GM21717 (cell line): ENCODE data around the gene SORBS2.
A peak's percentile ranks its signal among the peaks of the same experiment; 100 is the strongest.

ENCODE experiments used
- ATAC-seq: cut with Tn5 transposase; IDR thresholded peaks from one replicate; pipeline ENCODE4 v1.9.1; 2021; ENCODE audit warnings: mild to moderate bottlenecking, moderate library complexity; ENCODE audit not compliant: unreplicated experiment

Gene SORBS2

GRCh38 chr4:185805262-185805802 is 6.7 kb downstream of the SORBS2 start:
- no peak for ATAC-seq

GRCh38 chr4:185803022-185803421 is 9.0 kb downstream of the SORBS2 start:
- no peak for ATAC-seq

GRCh38 chr4:185801471-185801870 is 10.5 kb downstream of the SORBS2 start:
- no peak for ATAC-seq

GRCh38 chr4:185800266-185800945 is 11.6 kb downstream of the SORBS2 start:
- no peak for ATAC-seq

GRCh38 chr4:185799442-185799841 is 12.6 kb downstream of the SORBS2 start:
- no peak for ATAC-seq

- ATAC-seq, result no peak
Observed at GRCh38 chr4:185797596-185798338, 14.2 kb downstream of the SORBS2 start.

GRCh38 chr4:185797018-185797417 is 15.0 kb downstream of the SORBS2 start:
- ATAC-seq, result no peak

- no peak for ATAC-seq
Observed at GRCh38 chr4:185796176-185796575, 15.8 kb downstream of the SORBS2 start.

- ATAC-seq, result no peak
Observed at GRCh38 chr4:185794637-185795036, 17.4 kb downstream of the SORBS2 start.

- ATAC-seq, result no peak
Observed at GRCh38 chr4:185793716-185794115, 18.3 kb downstream of the SORBS2 start.

GRCh38 chr4:185793116-185793485 is 18.9 kb downstream of the SORBS2 start:
- no peak for ATAC-seq

GRCh38 chr4:185792384-185793115 is 19.4 kb downstream of the SORBS2 start:
- ATAC-seq, result no peak

- peak; percentile 81 for ATAC-seq
Observed at GRCh38 chr4:185787926-185788679, 23.9 kb downstream of the SORBS2 start.

- ATAC-seq, result no peak
Observed at GRCh38 chr4:185786422-185786821, 25.6 kb downstream of the SORBS2 start.

GRCh38 chr4:185783574-185783973 is 28.4 kb downstream of the SORBS2 start:
- ATAC-seq, result no peak

GRCh38 chr4:185782523-185782922 is 29.5 kb downstream of the SORBS2 start:
- ATAC-seq, result no peak

GRCh38 chr4:185781555-185782215 is 30.3 kb downstream of the SORBS2 start:
- ATAC-seq, result no peak

GRCh38 chr4:185780472-185780871 is 31.5 kb downstream of the SORBS2 start:
- no peak for ATAC-seq

- ATAC-seq, result no peak
Observed at GRCh38 chr4:185779517-185779916, 32.5 kb downstream of the SORBS2 start.

- no peak for ATAC-seq
Observed at GRCh38 chr4:185778307-185778706, 33.7 kb downstream of the SORBS2 start.
